Fibroblast of lung (primary cell): ENCODE data around the gene TNFRSF14. TPM values are rescaled to one million over a fixed set of nuclear protein-coding genes. Genes with fewer than 3 reads are reported as not detected.

Experiments
- DNase-seq, 2 donors: peaks; one replicate each; pipeline versions ENCODE4 v3.0.0 to v3.0.0-alpha.2; 2010; ENCODE audit warnings: low read depth in 2 of 2
- H2AFZ ChIP-seq: 2 replicates; pipeline ENCODE4 v1.5.1; 2012; ENCODE audit warnings: low read length, control low read depth, inconsistent platforms
- H3K27ac ChIP-seq: 2 replicates; pipeline ENCODE4 v1.5.1; 2011; ENCODE audit warnings: low read length, control low read depth; ENCODE audit not compliant: insufficient read depth
- H3K27me3 ChIP-seq: 2 replicates; pipeline ENCODE4 v1.5.1; 2011; ENCODE audit warnings: mild to moderate bottlenecking, low read length; ENCODE audit not compliant: control insufficient read depth, insufficient read depth
- H3K36me3 ChIP-seq: 2 replicates; pipeline ENCODE4 v1.5.1; 2011; ENCODE audit warnings: low read length; ENCODE audit not compliant: control insufficient read depth, insufficient read depth
- H3K4me1 ChIP-seq: 2 replicates; pipeline ENCODE4 v1.5.1; 2011; ENCODE audit warnings: low read length; ENCODE audit not compliant: control insufficient read depth, insufficient read depth; ENCODE audit errors: extremely low read depth
- H3K4me2 ChIP-seq: 2 replicates; pipeline ENCODE4 v1.5.1; 2011; ENCODE audit warnings: low read length, control low read depth; ENCODE audit not compliant: insufficient read depth; ENCODE audit errors: extremely low read depth
- H3K4me3 ChIP-seq, 4 experiments: fragments of 200-600 bp in 1 of 4; sonication (generic) in 1 of 4; replicated peaks in 1 of 4; 2 replicates each; pipeline ENCODE4 v1.5.1; 2011 to 2016; ENCODE audit warnings: low read length in 4 of 4, low read depth in 3 of 4, mild to moderate bottlenecking in 3 of 4, control low read depth in 2 of 4, inconsistent platforms in 1 of 4, mixed read lengths in 1 of 4; ENCODE audit not compliant: insufficient read depth in 1 of 4; ENCODE audit errors: control extremely low read depth in 1 of 4
- H3K79me2 ChIP-seq: 2 replicates; pipeline ENCODE4 v1.5.1; 2012; ENCODE audit warnings: mild to moderate bottlenecking, low read length, inconsistent platforms; ENCODE audit not compliant: control insufficient read depth, insufficient read depth
- H3K9ac ChIP-seq: 2 replicates; pipeline ENCODE4 v1.5.1; 2011; ENCODE audit warnings: mild to moderate bottlenecking, low read length, control low read depth; ENCODE audit not compliant: insufficient read depth
- H3K9me3 ChIP-seq: 2 replicates; pipeline ENCODE4 v1.5.1; 2012; ENCODE audit warnings: low read depth, low read length; ENCODE audit not compliant: control insufficient read depth, insufficient read depth
- H4K20me1 ChIP-seq: 2 replicates; pipeline ENCODE4 v1.5.1; 2011; ENCODE audit warnings: low read length; ENCODE audit not compliant: control insufficient read depth, insufficient read depth; ENCODE audit errors: extremely low read depth
- EZH2 ChIP-seq: IDR thresholded peaks from 2 replicates; pipeline ENCODE4 v1.5.1; 2012; ENCODE audit warnings: low read length, control low read depth, mild to moderate bottlenecking; ENCODE audit errors: missing control alignments
- polyA plus RNA-seq, 2 donors: library from polyadenylated mRNA; depleted of rRNA in 1 of 2; stranded (reverse) in 1 of 2; unstranded in 1 of 2; fragments of >200 nt; gene quantifications; 2 replicates each; pipeline ENCODE4 v1.2.1, GENCODE V29; 2011 to 2012; ENCODE audit warnings: missing spikeins in 1 of 2
- total RNA-seq: library from RNA; depleted of rRNA; stranded (reverse); fragments of >200 nt; gene quantifications from 2 replicates; pipeline ENCODE4 v1.2.1, GENCODE V29; 2014
- TF ChIP-seq, protein P1 (sequence below), 2 donors: IDR thresholded peaks in 1 of 2; conservative IDR thresholded peaks in 1 of 2; 1 replicate in 1 of 2; 2 replicates in 1 of 2; pipeline ENCODE4 v1.5.1; 2011 to 2012; ENCODE audit warnings: low read length in 2 of 2, control low read depth in 1 of 2, inconsistent platforms in 1 of 2, low read depth in 1 of 2, mild to moderate bottlenecking in 1 of 2

TNFRSF14 gene
- total and polyA plus RNA-seq, 2 donors (not counting 1 experiment from before 2014, with no cell fraction given) = 15.2 to 85.0 TPM

DNA sequence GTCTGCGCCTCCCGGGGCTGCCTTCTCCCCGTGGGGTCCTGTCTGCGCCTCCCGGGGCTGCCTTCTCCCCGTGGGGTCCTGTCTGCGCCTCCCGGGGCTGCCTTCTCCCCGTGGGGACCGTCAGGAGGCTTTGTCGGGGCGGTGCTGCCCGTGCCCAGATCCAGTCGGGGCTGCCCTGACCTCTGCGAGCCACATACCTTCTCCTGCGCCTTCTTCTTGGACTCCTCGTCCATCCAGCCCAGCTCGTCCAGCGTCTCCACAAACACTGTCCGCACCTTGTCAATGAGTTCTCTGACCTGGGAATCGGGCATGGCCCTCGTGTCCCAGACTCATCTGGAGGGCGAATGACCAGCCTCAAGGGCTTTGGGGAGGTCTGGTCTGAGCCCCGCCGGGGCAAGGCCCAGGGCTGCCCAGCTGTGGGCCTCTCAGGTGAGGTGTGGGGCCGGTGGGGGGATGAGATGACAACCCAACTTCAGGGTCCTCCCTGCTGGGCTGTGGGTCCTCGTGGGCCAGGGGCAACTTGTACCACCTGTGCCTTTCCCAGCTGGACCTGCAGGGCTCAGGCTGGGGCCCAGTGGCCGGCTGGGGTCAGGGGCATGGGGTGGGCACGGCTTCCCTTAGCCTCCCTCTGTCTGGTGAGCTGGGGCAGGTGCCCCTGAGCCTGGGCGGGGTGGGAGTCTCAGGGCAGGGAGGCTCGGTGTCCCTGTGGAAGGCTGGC, 39.8 kb downstream of the TNFRSF14 start:
- H3K9me3 ChIP-seq = no peaks in the 10 kb centered on the region
- H3K27me3 ChIP-seq = no peaks in the 10 kb centered on the region
- DNase-seq = no peak
- H2AFZ ChIP-seq = no peak overlapping the region
- no peaks in the 10 kb centered on the region for H3K79me2 ChIP-seq
- H3K4me2 ChIP-seq = no peak overlapping the region
- H3K4me1 ChIP-seq = peaks cover 3% of the 10 kb centered on the region
- H4K20me1 ChIP-seq = no peaks in the 10 kb centered on the region
- H3K27ac ChIP-seq = no peak overlapping the region
- no peak overlapping the region for H3K4me3 ChIP-seq
- no peak overlapping the region for H3K9ac ChIP-seq
- no peak for TF ChIP-seq EZH2
- TF ChIP-seq, protein P1, sequence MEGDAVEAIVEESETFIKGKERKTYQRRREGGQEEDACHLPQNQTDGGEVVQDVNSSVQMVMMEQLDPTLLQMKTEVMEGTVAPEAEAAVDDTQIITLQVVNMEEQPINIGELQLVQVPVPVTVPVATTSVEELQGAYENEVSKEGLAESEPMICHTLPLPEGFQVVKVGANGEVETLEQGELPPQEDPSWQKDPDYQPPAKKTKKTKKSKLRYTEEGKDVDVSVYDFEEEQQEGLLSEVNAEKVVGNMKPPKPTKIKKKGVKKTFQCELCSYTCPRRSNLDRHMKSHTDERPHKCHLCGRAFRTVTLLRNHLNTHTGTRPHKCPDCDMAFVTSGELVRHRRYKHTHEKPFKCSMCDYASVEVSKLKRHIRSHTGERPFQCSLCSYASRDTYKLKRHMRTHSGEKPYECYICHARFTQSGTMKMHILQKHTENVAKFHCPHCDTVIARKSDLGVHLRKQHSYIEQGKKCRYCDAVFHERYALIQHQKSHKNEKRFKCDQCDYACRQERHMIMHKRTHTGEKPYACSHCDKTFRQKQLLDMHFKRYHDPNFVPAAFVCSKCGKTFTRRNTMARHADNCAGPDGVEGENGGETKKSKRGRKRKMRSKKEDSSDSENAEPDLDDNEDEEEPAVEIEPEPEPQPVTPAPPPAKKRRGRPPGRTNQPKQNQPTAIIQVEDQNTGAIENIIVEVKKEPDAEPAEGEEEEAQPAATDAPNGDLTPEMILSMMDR (conservative IDR thresholded peaks at IDR 0.05 in 1 of 2, IDR thresholded peaks at IDR 0.05 in 1 of 2; ENCODE audit: low read depth in 1 of 2, low read length in 2 of 2) = no peak
- no peaks in the 10 kb centered on the region for H3K36me3 ChIP-seq

DNA sequence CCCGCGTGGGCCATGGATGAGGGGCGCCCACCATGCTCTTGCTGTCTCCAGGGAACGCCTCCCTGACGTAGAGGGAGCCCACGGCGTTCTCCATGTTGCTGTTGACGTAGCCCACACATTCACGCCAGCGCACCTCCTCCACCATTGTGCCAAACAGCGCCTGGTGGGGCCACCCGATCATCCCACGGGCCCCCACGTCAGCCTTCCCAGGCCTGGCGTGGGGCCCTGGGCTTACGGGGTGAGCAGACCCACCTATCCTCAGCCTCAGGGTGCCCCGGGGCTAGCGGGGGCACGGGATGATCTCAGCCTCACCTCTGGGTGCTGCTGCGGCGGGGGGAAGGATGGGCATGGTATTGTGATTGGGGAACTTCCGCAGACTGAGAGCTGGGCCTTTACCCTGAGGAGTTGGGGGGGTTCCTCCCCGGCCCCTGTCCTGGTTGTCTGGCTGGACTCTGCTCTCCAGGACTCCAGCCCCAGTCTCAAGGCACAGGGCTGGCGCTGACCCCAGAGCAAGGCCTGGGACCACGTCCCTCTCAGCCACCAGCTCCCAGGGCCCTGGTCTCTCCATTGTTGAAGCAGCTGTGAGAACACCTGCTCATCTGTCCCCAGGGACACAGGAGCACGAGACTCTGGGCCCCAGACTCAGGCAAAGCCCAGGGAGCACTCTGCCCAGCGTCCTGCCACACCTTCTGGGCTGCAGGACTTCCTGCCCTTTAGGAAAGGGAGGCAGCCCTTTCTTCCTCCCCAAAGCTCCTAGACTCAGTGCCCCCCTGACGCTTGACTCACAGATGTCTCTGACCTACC, 40.6 kb downstream of the TNFRSF14 start:
- Histone ChIP-seq H3K27ac (no peak overlapping the region), H3K79me2 (no peaks in the 10 kb centered on the region), H3K27me3 (no peaks in the 10 kb centered on the region), H2AFZ (no peak overlapping the region), H3K4me2 (no peak overlapping the region), H3K36me3 (no peaks in the 10 kb centered on the region), H4K20me1 (no peaks in the 10 kb centered on the region), H3K4me3 (no peak overlapping the region), H3K9me3 (no peaks in the 10 kb centered on the region), H3K9ac (no peak overlapping the region), H3K4me1 (peaks cover 3% of the 10 kb centered on the region)
- TF ChIP-seq, protein P1 (conservative IDR thresholded peaks at IDR 0.05 in 1 of 2, IDR thresholded peaks at IDR 0.05 in 1 of 2; ENCODE audit: low read depth in 1 of 2, low read length in 2 of 2) = no peak
- TF ChIP-seq EZH2 = no peak
- no peak for DNase-seq
